Measurements from ENCODE around the gene VIPR2.

- TF ChIP-seq CTCF (IDR thresholded peaks at IDR 0.05) (no peak), EZH2 (IDR thresholded peaks at IDR 0.05) (no peak), EZH2phosphoT487 (IDR thresholded peaks at IDR 0.05) (no peak)
Measured at GRCh38 chr7:159084069-159084801, 60.4 kb downstream of the VIPR2 start.
